ENCODE results near the gene MDC1. TPM values are rescaled to one million over a fixed set of nuclear protein-coding genes. Genes with fewer than 3 reads are reported as not detected.

MDC1 gene
- polyA plus RNA-seq, 1 of the 3 experiments (the other 2 are of a cell fraction) = 10.4 TPM

DNA sequence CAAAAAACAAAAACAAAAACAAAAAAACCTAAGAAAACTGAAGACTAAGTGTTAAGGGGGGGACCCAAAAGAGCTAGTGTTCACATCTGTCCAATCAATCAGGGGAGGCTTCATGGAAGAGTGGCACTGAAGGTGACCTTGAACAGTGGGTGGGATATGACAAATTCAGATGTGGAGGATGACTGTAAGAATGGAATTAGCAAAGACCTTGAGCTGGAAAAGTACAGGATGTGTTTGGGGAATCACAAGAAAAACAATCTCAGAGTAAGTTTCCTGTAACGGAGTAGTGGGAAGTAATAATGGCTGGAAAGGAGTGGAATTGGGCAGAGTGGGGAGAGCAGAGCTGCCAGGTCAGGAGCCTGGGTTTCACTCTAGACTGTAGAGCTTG is 30.2 kb upstream of the MDC1 start:
- no peak for TF ChIP-seq SMC3 (IDR thresholded peaks at IDR 0.05; ENCODE audit: low read depth, low read length)
- TF ChIP-seq FOXJ3 (CRISPR knock-in tag; IDR thresholded peaks at IDR 0.05) = no peak
- TF ChIP-seq YY1 (IDR thresholded peaks at IDR 0.05; ENCODE audit: low read depth) = no peak
- TF ChIP-seq, protein P1, sequence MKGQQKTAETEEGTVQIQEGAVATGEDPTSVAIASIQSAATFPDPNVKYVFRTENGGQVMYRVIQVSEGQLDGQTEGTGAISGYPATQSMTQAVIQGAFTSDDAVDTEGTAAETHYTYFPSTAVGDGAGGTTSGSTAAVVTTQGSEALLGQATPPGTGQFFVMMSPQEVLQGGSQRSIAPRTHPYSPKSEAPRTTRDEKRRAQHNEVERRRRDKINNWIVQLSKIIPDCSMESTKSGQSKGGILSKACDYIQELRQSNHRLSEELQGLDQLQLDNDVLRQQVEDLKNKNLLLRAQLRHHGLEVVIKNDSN (IDR thresholded peaks at IDR 0.05; ENCODE audit: borderline replicate concordance, low read depth) = no peak
- TF ChIP-seq RFX5 (IDR thresholded peaks at IDR 0.05; ENCODE audit: low read length) = no peak
- TF ChIP-seq, protein P2, sequence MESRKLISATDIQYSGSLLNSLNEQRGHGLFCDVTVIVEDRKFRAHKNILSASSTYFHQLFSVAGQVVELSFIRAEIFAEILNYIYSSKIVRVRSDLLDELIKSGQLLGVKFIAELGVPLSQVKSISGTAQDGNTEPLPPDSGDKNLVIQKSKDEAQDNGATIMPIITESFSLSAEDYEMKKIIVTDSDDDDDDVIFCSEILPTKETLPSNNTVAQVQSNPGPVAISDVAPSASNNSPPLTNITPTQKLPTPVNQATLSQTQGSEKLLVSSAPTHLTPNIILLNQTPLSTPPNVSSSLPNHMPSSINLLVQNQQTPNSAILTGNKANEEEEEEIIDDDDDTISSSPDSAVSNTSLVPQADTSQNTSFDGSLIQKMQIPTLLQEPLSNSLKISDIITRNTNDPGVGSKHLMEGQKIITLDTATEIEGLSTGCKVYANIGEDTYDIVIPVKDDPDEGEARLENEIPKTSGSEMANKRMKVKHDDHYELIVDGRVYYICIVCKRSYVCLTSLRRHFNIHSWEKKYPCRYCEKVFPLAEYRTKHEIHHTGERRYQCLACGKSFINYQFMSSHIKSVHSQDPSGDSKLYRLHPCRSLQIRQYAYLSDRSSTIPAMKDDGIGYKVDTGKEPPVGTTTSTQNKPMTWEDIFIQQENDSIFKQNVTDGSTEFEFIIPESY (IDR thresholded peaks at IDR 0.05; ENCODE audit: borderline replicate concordance, low read depth) = no peak
- TF ChIP-seq POLR2AphosphoS5 (IDR thresholded peaks at IDR 0.05; ENCODE audit: low read depth, low read length) = no peak
- TF ChIP-seq RXRA (IDR thresholded peaks at IDR 0.05; ENCODE audit: borderline replicate concordance, low read depth) = no peak
- TF ChIP-seq, protein P3, sequence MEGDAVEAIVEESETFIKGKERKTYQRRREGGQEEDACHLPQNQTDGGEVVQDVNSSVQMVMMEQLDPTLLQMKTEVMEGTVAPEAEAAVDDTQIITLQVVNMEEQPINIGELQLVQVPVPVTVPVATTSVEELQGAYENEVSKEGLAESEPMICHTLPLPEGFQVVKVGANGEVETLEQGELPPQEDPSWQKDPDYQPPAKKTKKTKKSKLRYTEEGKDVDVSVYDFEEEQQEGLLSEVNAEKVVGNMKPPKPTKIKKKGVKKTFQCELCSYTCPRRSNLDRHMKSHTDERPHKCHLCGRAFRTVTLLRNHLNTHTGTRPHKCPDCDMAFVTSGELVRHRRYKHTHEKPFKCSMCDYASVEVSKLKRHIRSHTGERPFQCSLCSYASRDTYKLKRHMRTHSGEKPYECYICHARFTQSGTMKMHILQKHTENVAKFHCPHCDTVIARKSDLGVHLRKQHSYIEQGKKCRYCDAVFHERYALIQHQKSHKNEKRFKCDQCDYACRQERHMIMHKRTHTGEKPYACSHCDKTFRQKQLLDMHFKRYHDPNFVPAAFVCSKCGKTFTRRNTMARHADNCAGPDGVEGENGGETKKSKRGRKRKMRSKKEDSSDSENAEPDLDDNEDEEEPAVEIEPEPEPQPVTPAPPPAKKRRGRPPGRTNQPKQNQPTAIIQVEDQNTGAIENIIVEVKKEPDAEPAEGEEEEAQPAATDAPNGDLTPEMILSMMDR (IDR thresholded peaks at IDR 0.05) = no peak
- no peak for TF ChIP-seq ELF1 (IDR thresholded peaks at IDR 0.05)
- no peak for TF ChIP-seq RCOR1 (IDR thresholded peaks at IDR 0.05; ENCODE audit: low read length)
- no peak for TF ChIP-seq JUND (IDR thresholded peaks at IDR 0.05)
- no peak for TF ChIP-seq EZH2phosphoT487 (IDR thresholded peaks at IDR 0.05; ENCODE audit: borderline replicate concordance, low read depth)
- TF ChIP-seq TAF1 (IDR thresholded peaks at IDR 0.05; ENCODE audit: borderline replicate concordance, low read depth, low read length) = no peak
- TF ChIP-seq, protein P4, sequence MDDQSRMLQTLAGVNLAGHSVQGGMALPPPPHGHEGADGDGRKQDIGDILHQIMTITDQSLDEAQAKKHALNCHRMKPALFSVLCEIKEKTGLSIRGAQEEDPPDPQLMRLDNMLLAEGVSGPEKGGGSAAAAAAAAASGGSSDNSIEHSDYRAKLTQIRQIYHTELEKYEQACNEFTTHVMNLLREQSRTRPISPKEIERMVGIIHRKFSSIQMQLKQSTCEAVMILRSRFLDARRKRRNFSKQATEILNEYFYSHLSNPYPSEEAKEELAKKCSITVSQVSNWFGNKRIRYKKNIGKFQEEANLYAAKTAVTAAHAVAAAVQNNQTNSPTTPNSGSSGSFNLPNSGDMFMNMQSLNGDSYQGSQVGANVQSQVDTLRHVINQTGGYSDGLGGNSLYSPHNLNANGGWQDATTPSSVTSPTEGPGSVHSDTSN (IDR thresholded peaks at IDR 0.05) = no peak
- no peak for TF ChIP-seq CHD2 (IDR thresholded peaks at IDR 0.05; ENCODE audit: low read length, partially characterized antibody)
- H3K9me3 ChIP-seq = no peaks in the 10 kb centered on the region
- H3K79me2 ChIP-seq (ENCODE audit: insufficient read depth) = peaks cover 13% of the 10 kb centered on the region
- H3K4me3 ChIP-seq (ENCODE audit: low read depth in 2 of 2, low read length in 1 of 2) = no peak overlapping the region
- peak overlapping the region in 1 of 2 experiments; percentile 65; a peak in 2 of 4 replicates for H3K27ac ChIP-seq (ENCODE audit: low read depth in 2 of 2, low read length in 1 of 2)
- H3K36me3 ChIP-seq (replicated peaks in 1 of 2; ENCODE audit: control insufficient read depth in 1 of 2, insufficient read depth in 2 of 2, low read length in 1 of 2) = no peaks in the 10 kb centered on the region
- peaks cover 12 to 28% of the 10 kb centered on the region in 2 experiments; a peak in 2 of 4 replicates for H3K4me1 ChIP-seq (ENCODE audit: control insufficient read depth in 1 of 2, insufficient read depth in 2 of 2, low read depth in 1 of 2, low read length in 1 of 2)
- POLR2A ChIA-PET = no interaction called here
- DNase-seq = no peak
- no peak overlapping the region for H3K4me2 ChIP-seq
- WGBS (ENCODE audit: low lambda C conversion rate) = 88% methylated on average over 1 of the region's 1 CpG
- peaks cover 27% of the 10 kb centered on the region for H3F3A ChIP-seq (replicated peaks; ENCODE audit: insufficient read depth)
- no peaks in the 10 kb centered on the region for H3K27me3 ChIP-seq (ENCODE audit: insufficient read depth)
- no peaks in the 10 kb centered on the region for H4K20me1 ChIP-seq (ENCODE audit: insufficient read depth)
- no peak overlapping the region for H2AFZ ChIP-seq (ENCODE audit: low read depth)
- H3K9ac ChIP-seq = no peak overlapping the region
- CTCF ChIA-PET = interaction anchor here (0.7 to 1.2 kb wide), 4 partner anchors 24 to 332 kb away, joined by 3 to 4 read pairs (median 3); no protein-coding TSS in a partner anchor
- H3K9me2 ChIP-seq = no peaks in the 10 kb centered on the region

All from SK-N-SH (cell line).